ENCODE results near the gene ROCK1. TPM values are rescaled to one million over a fixed set of nuclear protein-coding genes. Genes with fewer than 3 reads are reported as not detected.

Gene ROCK1
- total RNA-seq, 1 donor from 2014 or later: 35.3 TPM

GRCh38 chr18:21084511-21085078 is 27.0 kb downstream of the ROCK1 start:
- no peak for DNase-seq (ENCODE audit: low read depth)
- no peak for TF ChIP-seq CTCF (IDR thresholded peaks at IDR 0.05; ENCODE audit: insufficient read depth, low read length, poor library complexity, severe bottlenecking)
- Histone ChIP-seq H3K4me3 (ENCODE audit: low read depth, low read length) (no peak overlapping the region), H3K36me3 (ENCODE audit: control insufficient read depth, insufficient read depth, low read length) (no peaks in the 10 kb centered on the region), H3K27me3 (ENCODE audit: control insufficient read depth, insufficient read depth, low read length) (no peaks in the 10 kb centered on the region)

GRCh38 chr18:21083017-21083416 is 28.6 kb downstream of the ROCK1 start:
- Histone ChIP-seq H3K27me3 (ENCODE audit: control insufficient read depth, insufficient read depth, low read length) (no peaks in the 10 kb centered on the region), H3K36me3 (ENCODE audit: control insufficient read depth, insufficient read depth, low read length) (no peaks in the 10 kb centered on the region), H3K4me3 (ENCODE audit: low read depth, low read length) (no peak overlapping the region)
- DNase-seq (ENCODE audit: low read depth): no peak
- no peak for TF ChIP-seq CTCF (IDR thresholded peaks at IDR 0.05; ENCODE audit: insufficient read depth, low read length, poor library complexity, severe bottlenecking)

- no peak for DNase-seq (ENCODE audit: low read depth)
- Histone ChIP-seq H3K36me3 (ENCODE audit: control insufficient read depth, insufficient read depth, low read length) (no peaks in the 10 kb centered on the region), H3K4me3 (ENCODE audit: low read depth, low read length) (no peak overlapping the region), H3K27me3 (ENCODE audit: control insufficient read depth, insufficient read depth, low read length) (no peaks in the 10 kb centered on the region)
- no peak for TF ChIP-seq CTCF (IDR thresholded peaks at IDR 0.05; ENCODE audit: insufficient read depth, low read length, poor library complexity, severe bottlenecking)
Observed at GRCh38 chr18:21081426-21081825, 30.2 kb downstream of the ROCK1 start.

DNA sequence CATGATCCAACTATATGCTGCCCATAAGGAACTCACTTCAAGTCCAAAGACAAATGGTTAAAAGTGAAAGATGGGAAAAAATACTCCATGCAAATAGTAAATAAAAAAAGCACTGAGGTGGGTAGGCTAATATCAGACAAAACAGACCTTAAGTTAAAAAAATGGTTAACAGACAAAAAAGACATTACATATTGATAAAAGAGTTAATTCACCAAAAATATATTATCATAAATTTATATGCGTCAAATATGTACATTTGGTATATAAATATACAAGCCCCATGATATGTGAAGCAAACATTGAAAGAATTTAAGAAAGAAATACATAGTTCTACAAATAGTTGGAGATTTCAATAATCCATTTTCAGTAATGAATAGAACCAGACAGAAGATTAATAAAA is 31.0 kb downstream of the ROCK1 start:
- no peak for DNase-seq (ENCODE audit: low read depth)

DNA sequence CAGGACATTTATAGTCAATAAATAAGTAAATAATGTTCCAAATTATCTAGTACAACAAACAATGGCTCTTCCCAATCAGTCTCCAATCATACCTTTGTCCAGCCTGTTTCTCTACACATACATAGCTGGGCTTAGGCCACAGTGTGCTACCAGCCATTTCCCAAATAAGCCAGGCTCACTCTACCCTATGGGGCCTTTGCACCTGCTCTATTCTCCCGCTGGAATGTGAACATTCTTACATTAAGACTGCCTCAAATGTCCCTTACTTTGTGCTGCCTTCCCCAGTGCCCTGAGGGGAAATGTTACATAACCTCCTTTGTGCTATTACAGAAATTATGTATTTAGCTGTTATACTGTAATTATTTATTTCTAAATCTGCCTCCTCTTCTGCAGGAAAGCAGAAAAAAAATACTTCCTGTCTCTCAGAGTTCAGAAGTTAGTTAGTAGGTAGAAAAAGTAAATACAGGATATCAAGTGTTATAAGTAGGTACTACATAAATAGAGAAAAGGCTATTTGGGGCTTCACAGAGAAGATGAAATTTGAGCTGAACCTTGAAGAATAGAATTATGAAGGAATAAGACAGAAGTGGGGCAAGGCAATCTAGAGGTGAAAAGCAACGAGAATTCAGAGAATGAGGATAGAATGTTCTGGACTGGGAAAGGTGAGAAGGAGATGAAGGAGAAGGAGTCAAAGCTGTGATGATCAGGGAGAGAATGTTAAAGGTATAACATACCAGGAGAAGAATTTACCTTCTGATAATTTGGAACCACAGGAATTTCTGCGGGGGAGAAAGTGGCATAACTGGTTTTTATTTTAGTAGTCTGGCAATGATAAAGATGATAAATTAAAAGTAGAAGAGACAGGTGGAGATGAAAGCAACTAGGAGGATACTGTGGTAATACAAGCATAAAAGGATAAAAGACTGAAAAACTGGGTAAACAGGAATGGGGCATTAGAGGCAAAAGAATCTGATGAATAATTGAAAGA is 37.0 kb downstream of the ROCK1 start:
- Histone ChIP-seq H3K4me3 (ENCODE audit: low read depth, low read length) (no peak overlapping the region), H3K36me3 (ENCODE audit: control insufficient read depth, insufficient read depth, low read length) (no peaks in the 10 kb centered on the region), H3K27me3 (ENCODE audit: control insufficient read depth, insufficient read depth, low read length) (no peaks in the 10 kb centered on the region)
- TF ChIP-seq CTCF (IDR thresholded peaks at IDR 0.05; ENCODE audit: insufficient read depth, low read length, poor library complexity, severe bottlenecking): no peak
- DNase-seq (ENCODE audit: low read depth): no peak

More for the DNA sequence above, 31.0 kb downstream of the ROCK1 start:
- Histone ChIP-seq H3K36me3 (ENCODE audit: control insufficient read depth, insufficient read depth, low read length) (no peaks in the 10 kb centered on the region), H3K27me3 (ENCODE audit: control insufficient read depth, insufficient read depth, low read length) (no peaks in the 10 kb centered on the region), H3K4me3 (ENCODE audit: low read depth, low read length) (no peak overlapping the region)
- TF ChIP-seq CTCF (IDR thresholded peaks at IDR 0.05; ENCODE audit: insufficient read depth, low read length, poor library complexity, severe bottlenecking): no peak

All from kidney epithelial cell (primary cell).